SU-DHL-6 (cell line): ENCODE measurements around the gene TOM1L2.

Experiments
- H2AFZ ChIP-seq: fragments of 200-600 bp; sonication (generic); 2 replicates; pipeline ENCODE4 v1.6.1; 2014; ENCODE audit warnings: low read depth, mild to moderate bottlenecking, moderate library complexity, mixed read lengths, antibody characterized with exemption, low read length; ENCODE audit not compliant: severe bottlenecking
- H3F3A ChIP-seq: fragments of 200-600 bp; shearing (Covaris generic); 2 replicates; pipeline ENCODE4 v1.6.0; 2016; ENCODE audit warnings: antibody characterized with exemption, mild to moderate bottlenecking; ENCODE audit not compliant: insufficient read depth
- H3K27ac ChIP-seq: fragments of 200-600 bp; sonication (generic); 2 replicates; pipeline ENCODE4 v1.5.1; 2016; ENCODE audit warnings: low read depth, mild to moderate bottlenecking, low read length, moderate library complexity, mixed read lengths
- H3K27me3 ChIP-seq: fragments of 200-600 bp; sonication (generic), shearing (Covaris generic); 2 replicates; pipeline ENCODE4 v1.6.0; 2014; ENCODE audit warnings: mild to moderate bottlenecking, low read length
- H3K36me3 ChIP-seq: fragments of 200-600 bp; sonication (generic); 2 replicates; pipeline ENCODE4 v1.6.1; 2014; ENCODE audit warnings: mild to moderate bottlenecking, low read length, mixed read lengths
- H3K4me2 ChIP-seq: fragments of 300-600, 200-600 bp; shearing (Covaris generic), sonication (generic); 2 replicates; pipeline ENCODE4 v1.6.0; 2014; ENCODE audit warnings: low read length, low read depth, mild to moderate bottlenecking; ENCODE audit not compliant: poor library complexity, severe bottlenecking
- H3K4me3 ChIP-seq: fragments of 200-600 bp; sonication (generic); 2 replicates; pipeline ENCODE4 v1.5.1; 2014; ENCODE audit warnings: antibody characterized with exemption, low read length, mild to moderate bottlenecking, mixed read lengths; ENCODE audit not compliant: insufficient read depth, poor library complexity, severe bottlenecking
- H3K79me2 ChIP-seq: fragments of 200-600 bp; sonication (generic); 2 replicates; pipeline ENCODE4 v1.6.1; 2014; ENCODE audit warnings: mild to moderate bottlenecking, low read length, moderate library complexity; ENCODE audit not compliant: insufficient read depth
- H3K9ac ChIP-seq: fragments of 200-600 bp; sonication (generic); 2 replicates; pipeline ENCODE4 v1.7.0; 2014; ENCODE audit warnings: mild to moderate bottlenecking, low read length
- H3K9me2 ChIP-seq: fragments of 200-600 bp; sonication (generic); replicated peaks from 2 replicates; pipeline ENCODE4 v1.6.1; 2014; ENCODE audit warnings: low read length; ENCODE audit not compliant: insufficient read depth
- H3K9me3 ChIP-seq: fragments of 200-600 bp; sonication (generic); 2 replicates; pipeline ENCODE4 v1.6.1; 2014; ENCODE audit warnings: low read length, mixed read lengths; ENCODE audit not compliant: insufficient read depth
- H4K20me1 ChIP-seq: fragments of 200-600 bp; sonication (generic); 2 replicates; pipeline ENCODE4 v1.6.1; 2014; ENCODE audit warnings: low read depth, mild to moderate bottlenecking, antibody characterized with exemption, low read length, moderate library complexity, mixed read lengths
- EZH2phosphoT487 ChIP-seq: fragments of 200-600 bp; sonication (generic), shearing (Covaris generic); conservative IDR thresholded peaks from 2 replicates; pipeline ENCODE4 v1.6.1; 2018; ENCODE audit warnings: mild to moderate bottlenecking, antibody characterized with exemption, low read length, moderate library complexity, mixed read lengths
- TF ChIP-seq, protein P1 (sequence below): fragments of 200-600 bp; sonication (generic); IDR thresholded peaks from one replicate; pipeline ENCODE4 v1.5.1; 2017; ENCODE audit warnings: antibody characterized with exemption, mild to moderate bottlenecking, low read length, moderate library complexity; ENCODE audit not compliant: insufficient read depth, poor library complexity, severe bottlenecking

TOM1L2 gene

DNA sequence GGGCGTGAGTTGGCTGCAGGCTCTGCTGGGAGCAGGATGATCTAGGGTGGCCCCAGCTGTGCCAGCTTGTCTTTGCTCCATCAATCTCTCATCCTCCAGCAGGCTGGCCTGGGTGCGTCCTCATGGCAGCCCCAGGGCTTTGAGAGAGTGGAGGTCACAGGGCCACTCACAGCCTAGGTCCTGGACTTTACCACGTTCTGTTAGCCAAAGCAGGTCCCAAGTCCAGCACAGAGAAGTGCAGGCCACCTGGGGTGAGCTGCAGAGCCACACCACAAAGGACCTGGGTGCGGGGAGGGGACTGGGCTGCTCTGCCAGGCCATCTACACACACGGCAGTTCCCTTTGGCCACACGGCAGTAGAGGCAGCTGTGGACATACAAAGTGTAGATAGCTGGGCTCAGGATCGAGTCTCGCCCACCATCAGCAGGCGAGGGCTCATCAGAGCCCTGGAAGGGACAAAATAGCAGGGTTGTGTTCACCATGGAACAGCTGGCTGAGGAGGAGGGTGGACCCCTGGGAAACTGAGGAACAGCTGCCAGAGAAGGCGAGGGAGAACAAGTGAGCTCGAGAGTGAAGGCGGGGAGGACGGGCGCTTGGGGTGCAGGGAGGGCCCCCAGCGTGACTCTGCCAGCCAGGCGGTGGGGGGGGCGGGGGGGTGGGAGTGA lies 165.5 kb downstream of the TOM1L2 start:
- Histone ChIP-seq H3K9me3 (no peaks in the 10 kb centered on the region), H3K27me3 (no peaks in the 10 kb centered on the region), H2AFZ (no peak overlapping the region), H3K4me3 (no peak overlapping the region), H3K4me2 (no peak overlapping the region), H3K9me2 (no peaks in the 10 kb centered on the region), H4K20me1 (no peaks in the 10 kb centered on the region), H3K9ac (no peak overlapping the region), H3K27ac (no peak overlapping the region), H3K79me2 (no peaks in the 10 kb centered on the region), H3K36me3 (no peaks in the 10 kb centered on the region), H3F3A (no peaks in the 10 kb centered on the region)
- no peak for TF ChIP-seq EZH2phosphoT487
- TF ChIP-seq, protein P1, sequence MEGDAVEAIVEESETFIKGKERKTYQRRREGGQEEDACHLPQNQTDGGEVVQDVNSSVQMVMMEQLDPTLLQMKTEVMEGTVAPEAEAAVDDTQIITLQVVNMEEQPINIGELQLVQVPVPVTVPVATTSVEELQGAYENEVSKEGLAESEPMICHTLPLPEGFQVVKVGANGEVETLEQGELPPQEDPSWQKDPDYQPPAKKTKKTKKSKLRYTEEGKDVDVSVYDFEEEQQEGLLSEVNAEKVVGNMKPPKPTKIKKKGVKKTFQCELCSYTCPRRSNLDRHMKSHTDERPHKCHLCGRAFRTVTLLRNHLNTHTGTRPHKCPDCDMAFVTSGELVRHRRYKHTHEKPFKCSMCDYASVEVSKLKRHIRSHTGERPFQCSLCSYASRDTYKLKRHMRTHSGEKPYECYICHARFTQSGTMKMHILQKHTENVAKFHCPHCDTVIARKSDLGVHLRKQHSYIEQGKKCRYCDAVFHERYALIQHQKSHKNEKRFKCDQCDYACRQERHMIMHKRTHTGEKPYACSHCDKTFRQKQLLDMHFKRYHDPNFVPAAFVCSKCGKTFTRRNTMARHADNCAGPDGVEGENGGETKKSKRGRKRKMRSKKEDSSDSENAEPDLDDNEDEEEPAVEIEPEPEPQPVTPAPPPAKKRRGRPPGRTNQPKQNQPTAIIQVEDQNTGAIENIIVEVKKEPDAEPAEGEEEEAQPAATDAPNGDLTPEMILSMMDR, result no peak

DNA sequence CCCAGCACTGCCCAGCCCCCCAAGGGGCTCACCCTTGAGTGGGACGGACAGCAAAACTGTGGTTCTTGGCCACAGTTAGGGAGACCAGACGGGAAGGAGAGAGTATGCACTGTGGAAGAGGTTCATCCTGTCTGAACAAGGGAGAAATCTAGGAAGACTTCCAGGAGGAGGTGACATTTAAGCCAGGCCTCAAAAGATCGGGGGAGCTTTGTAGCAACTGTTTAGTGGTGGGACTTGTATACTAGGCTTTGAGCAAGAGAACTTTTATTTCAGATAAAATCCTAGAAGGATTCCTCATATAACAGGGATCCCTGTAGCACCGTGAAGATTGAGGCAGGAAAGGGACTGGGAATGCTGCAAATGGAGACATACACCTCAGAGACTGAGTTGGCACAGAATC lies 166.2 kb downstream of the TOM1L2 start:
- Histone ChIP-seq H3K4me2 (no peak overlapping the region), H4K20me1 (no peaks in the 10 kb centered on the region), H3K36me3 (no peaks in the 10 kb centered on the region), H3K79me2 (no peaks in the 10 kb centered on the region), H3K4me3 (no peak overlapping the region), H3F3A (no peaks in the 10 kb centered on the region), H3K9ac (no peak overlapping the region), H3K9me3 (no peaks in the 10 kb centered on the region), H3K27me3 (no peaks in the 10 kb centered on the region), H3K9me2 (no peaks in the 10 kb centered on the region), H3K27ac (no peak overlapping the region), H2AFZ (no peak overlapping the region)
- TF ChIP-seq EZH2phosphoT487, result no peak
- TF ChIP-seq, protein P1, result no peak

DNA sequence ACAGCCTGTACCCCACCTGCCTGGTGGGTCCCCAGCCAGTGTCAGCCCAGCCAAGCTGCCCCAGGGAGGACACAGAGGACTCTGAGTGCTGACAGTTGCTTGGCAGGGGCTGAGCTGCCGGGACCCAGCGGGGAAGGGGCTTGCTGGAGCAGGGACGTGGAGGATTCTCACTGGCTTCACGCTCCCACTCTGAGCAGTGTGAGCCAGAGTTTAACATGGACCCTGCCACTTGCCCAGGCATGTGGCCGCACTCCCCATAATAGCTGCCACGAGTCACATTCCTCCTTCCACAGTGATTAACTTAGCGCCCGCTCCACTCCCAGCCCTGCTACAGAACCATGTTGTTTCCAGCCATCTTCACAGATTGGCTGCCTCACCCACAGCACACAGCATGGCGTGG lies 166.6 kb downstream of the TOM1L2 start:
- Histone ChIP-seq H3K79me2 (no peaks in the 10 kb centered on the region), H3K36me3 (no peaks in the 10 kb centered on the region), H4K20me1 (no peaks in the 10 kb centered on the region), H3K4me2 (no peak overlapping the region), H3K9me3 (no peaks in the 10 kb centered on the region), H2AFZ (no peak overlapping the region), H3K27me3 (no peaks in the 10 kb centered on the region), H3F3A (no peaks in the 10 kb centered on the region), H3K9ac (no peak overlapping the region), H3K4me3 (no peak overlapping the region), H3K9me2 (no peaks in the 10 kb centered on the region), H3K27ac (no peak overlapping the region)
- TF ChIP-seq, protein P1, result no peak
- TF ChIP-seq EZH2phosphoT487, result no peak
